ENCODE results near the gene GRIPAP1. TPM values are rescaled to one million over a fixed set of nuclear protein-coding genes. Genes with fewer than 3 reads are reported as not detected.

The GRIPAP1 gene
- total and polyA plus RNA-seq, 2 donors, result 19.5 to 37.0 TPM

DNA sequence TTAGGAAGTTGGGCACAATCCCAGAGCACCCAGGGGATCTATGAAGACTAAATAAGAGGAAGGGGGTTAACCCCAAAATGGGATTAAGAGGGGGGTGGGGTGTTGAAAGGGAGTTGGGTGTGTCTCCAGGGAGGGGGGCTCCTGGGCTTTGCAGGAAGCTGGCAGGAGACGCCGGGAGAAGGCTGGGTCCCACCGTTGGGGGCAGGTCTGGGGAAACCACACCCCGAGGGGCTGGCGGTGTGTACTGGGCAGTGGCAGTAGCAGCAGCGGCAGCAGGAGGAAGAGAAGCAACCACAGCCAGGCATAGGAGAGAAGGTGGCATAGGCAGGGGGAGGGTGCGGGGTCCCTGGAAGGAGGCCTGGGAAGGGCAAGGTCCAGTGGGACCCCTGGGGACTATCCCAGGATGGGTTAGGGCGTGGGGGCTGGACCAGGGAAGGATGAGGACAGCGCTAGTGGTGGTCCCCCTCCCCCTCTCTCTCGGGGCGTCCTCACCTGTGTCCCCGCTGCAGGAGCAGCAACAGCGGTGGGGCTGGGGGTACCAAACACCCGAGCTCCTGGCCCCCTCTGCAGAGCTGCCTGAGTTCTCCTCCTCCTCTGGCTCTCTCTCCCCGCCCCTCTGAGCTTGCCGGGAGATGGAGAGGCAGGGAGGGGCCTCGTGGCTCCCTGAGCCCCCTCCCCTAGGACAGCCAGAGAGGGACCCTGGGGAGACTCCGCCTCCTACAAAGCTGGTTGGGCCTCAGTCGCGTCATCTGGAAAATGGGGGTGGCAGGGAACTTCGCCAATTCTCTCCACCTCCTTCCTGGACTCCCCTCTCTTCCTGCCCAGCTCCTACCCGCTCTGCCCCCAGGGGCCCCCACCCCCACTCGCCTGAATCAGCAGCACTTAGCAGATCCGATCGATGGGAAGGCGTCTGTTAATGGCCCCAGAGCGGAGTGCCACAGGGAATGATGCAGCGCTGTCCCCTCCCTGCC lies 30.5 kb downstream of the GRIPAP1 start, which contains the start of gene KCND1:
Gene KCND1, minus strand, starts transcription at position 596 of the 971 bp plus-strand sequence. CDS start 1,573 bp downstream, outside the sequence.
- H3K36me3 ChIP-seq (ENCODE audit: control insufficient read depth in 2 of 2, insufficient read depth in 2 of 2, low read length in 1 of 2), result peaks cover 23 to 26% of the 10 kb centered on the region in 2 donors
- peak within 1 kb of the TSS; percentile 3 to 7 for H3K4me3 ChIP-seq (ENCODE audit: low read length in 2 of 2)
- H3K27me3 ChIP-seq (ENCODE audit: control insufficient read depth in 2 of 2, insufficient read depth in 1 of 2, low read length in 1 of 2), result peaks cover 0 to 12% of the 10 kb centered on the region in 2 donors
- 2% methylated on average over 28 of the region's 28 CpGs for WGBS
- H3K27ac ChIP-seq (ENCODE audit: low read depth in 1 of 2, low read length in 1 of 2), result no peak within 1 kb of the TSS
- no peak for DNase-seq (ENCODE audit: low read depth in 6 of 9, low spot score in 9 of 9)
- H3K4me1 ChIP-seq (ENCODE audit: control insufficient read depth in 2 of 2, insufficient read depth in 2 of 2, low read length in 2 of 2), result peaks cover 3 to 12% of the 10 kb centered on the region in 2 donors
- no peaks in the 10 kb centered on the region for H3K9me3 ChIP-seq (ENCODE audit: control insufficient read depth in 2 of 2, insufficient read depth in 1 of 2, low read length in 1 of 2)

DNA sequence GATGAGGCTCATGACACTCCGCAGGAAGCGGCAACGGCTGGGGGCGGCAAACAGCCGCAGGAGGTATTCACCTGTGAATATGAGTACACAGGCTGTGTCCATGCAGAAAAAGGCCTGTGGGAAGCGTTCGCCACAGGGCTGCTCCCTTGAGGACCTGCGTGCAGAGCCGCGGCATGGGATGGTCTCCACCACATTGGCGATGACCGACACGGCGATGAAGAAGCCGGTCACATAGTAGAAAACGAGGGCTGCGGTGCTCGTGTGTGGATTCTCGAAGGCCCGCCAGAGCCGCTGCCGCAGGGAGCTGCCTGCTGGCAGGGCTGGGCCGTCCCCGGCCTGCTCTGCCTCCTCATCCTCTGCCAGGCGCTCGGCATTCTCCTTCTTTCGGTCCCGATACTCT lies 32.6 kb downstream of the GRIPAP1 start:
- Histone ChIP-seq H3K4me3 (ENCODE audit: low read length in 2 of 2) (no peak overlapping the region), H3K27me3 (ENCODE audit: control insufficient read depth in 2 of 2, insufficient read depth in 1 of 2, low read length in 1 of 2) (peaks cover 0 to 12% of the 10 kb centered on the region in 2 donors), H3K4me1 (ENCODE audit: control insufficient read depth in 2 of 2, insufficient read depth in 2 of 2, low read length in 2 of 2) (peaks cover 3 to 12% of the 10 kb centered on the region in 2 donors), H3K9me3 (ENCODE audit: control insufficient read depth in 2 of 2, insufficient read depth in 1 of 2, low read length in 1 of 2) (no peaks in the 10 kb centered on the region), H3K27ac (ENCODE audit: low read depth in 1 of 2, low read length in 1 of 2) (no peak overlapping the region), H3K36me3 (ENCODE audit: control insufficient read depth in 2 of 2, insufficient read depth in 2 of 2, low read length in 1 of 2) (peaks cover 2 to 8% of the 10 kb centered on the region in 2 donors)
- no peak for DNase-seq (ENCODE audit: low read depth in 6 of 9, low spot score in 9 of 9)
- WGBS, result 98% methylated on average over 28 of the region's 28 CpGs

DNA sequence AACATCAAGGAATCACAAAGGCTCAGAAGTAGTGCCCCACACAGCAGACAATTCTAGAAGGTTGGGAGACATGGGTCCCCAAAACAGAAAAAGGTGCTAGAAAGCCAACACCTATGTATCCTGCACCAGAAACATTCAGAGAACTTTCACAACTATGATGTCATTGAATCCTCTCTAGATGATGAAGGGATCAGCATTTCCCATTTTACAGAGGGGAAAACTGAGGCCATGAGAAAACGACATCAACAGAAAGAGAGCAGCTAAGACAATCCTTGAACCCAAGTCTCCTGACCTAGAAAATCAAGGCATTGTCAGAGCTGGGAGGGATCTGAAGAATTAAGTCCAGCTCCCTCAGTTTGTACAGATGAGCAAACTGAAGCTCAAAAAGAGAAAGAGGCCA lies 33.7 kb downstream of the GRIPAP1 start:
- H3K4me3 ChIP-seq (ENCODE audit: low read length in 2 of 2), result no peak overlapping the region
- WGBS, result 97% methylated on average over 1 of the region's 1 CpG
- peaks cover 0 to 12% of the 10 kb centered on the region in 2 donors for H3K27me3 ChIP-seq (ENCODE audit: control insufficient read depth in 2 of 2, insufficient read depth in 1 of 2, low read length in 1 of 2)
- DNase-seq (ENCODE audit: low read depth in 6 of 9, low spot score in 9 of 9), result no peak
- H3K36me3 ChIP-seq (ENCODE audit: control insufficient read depth in 2 of 2, insufficient read depth in 2 of 2, low read length in 1 of 2), result no peaks in the 10 kb centered on the region
- no peak overlapping the region for H3K27ac ChIP-seq (ENCODE audit: low read depth in 1 of 2, low read length in 1 of 2)
- no peaks in the 10 kb centered on the region for H3K9me3 ChIP-seq (ENCODE audit: control insufficient read depth in 2 of 2, insufficient read depth in 1 of 2, low read length in 1 of 2)
- peaks cover 3 to 12% of the 10 kb centered on the region in 2 donors for H3K4me1 ChIP-seq (ENCODE audit: control insufficient read depth in 2 of 2, insufficient read depth in 2 of 2, low read length in 2 of 2)

DNA sequence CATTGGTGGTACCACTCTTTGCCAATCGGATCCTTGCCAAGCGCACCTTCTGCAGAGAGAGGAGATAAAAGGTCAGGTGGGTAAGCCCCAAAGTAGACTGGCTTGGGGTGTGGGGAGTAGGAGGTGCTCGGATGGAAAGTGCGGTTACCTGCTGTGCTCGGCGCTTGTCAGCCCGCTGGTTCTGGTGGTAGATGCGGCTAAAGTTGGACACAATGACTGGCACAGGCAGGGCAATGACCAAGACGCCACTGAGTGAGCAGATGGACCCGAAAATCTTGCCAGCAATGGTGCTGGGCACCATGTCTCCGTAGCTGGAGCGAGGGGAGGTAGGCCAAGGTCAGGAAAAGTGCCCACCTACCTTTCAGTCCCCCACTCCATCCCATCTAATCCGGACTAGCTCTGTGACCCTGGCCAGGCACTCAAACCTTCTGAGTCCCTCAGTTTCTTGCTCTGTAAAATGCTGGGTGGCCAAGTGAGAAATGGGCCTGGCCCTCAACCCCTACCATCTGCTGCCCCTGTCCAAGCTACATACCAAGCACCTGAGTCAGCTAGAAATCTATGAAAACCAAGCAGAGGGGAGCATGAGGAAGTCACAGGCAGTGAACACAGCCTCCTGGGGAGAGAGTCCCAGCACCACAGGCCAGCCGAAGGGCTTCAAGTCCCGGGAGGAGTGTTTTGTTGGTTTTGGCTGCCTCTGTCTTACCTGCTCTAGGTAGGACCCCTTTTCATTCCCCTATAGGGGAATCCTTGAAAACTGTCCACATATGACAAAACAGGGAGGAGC lies 35.1 kb downstream of the GRIPAP1 start:
- no peaks in the 10 kb centered on the region for H3K9me3 ChIP-seq (ENCODE audit: control insufficient read depth in 2 of 2, insufficient read depth in 1 of 2, low read length in 1 of 2)
- H3K27ac ChIP-seq (ENCODE audit: low read depth in 1 of 2, low read length in 1 of 2), result no peak overlapping the region
- DNase-seq (ENCODE audit: low read depth in 6 of 9, low spot score in 9 of 9), result no peak
- whole genome bisulfite sequencing, result 97% methylated on average over 15 of the region's 15 CpGs
- peaks cover 0 to 8% of the 10 kb centered on the region in 2 donors for H3K4me1 ChIP-seq (ENCODE audit: control insufficient read depth in 2 of 2, insufficient read depth in 2 of 2, low read length in 2 of 2)
- peaks cover 0 to 10% of the 10 kb centered on the region in 2 donors for H3K27me3 ChIP-seq (ENCODE audit: control insufficient read depth in 2 of 2, insufficient read depth in 1 of 2, low read length in 1 of 2)
- no peak overlapping the region for H3K4me3 ChIP-seq (ENCODE audit: low read length in 2 of 2)
- no peaks in the 10 kb centered on the region for H3K36me3 ChIP-seq (ENCODE audit: control insufficient read depth in 2 of 2, insufficient read depth in 2 of 2, low read length in 1 of 2)

DNA sequence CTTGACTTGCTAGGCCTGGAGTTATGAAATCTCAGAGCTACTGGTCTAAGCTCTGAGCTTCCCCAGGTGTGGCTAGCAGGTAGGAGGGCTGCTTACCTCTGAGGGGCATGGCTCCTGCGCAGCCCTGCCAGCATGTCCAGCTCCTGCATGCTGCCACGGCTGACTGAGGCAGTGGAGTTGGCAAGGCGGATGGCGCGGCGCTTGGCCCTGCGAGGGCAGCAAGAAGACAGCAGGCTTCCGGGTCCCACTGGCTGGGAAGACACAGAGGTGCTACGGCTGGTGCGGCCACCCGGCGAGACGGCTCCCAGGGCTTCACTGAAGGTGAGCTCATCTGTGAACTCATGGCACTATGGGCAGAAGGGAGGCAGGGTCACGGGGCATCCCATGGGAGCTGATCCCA lies 36.1 kb downstream of the GRIPAP1 start:
- Histone ChIP-seq H3K4me1 (ENCODE audit: control insufficient read depth in 2 of 2, insufficient read depth in 2 of 2, low read length in 2 of 2) (no peaks in the 10 kb centered on the region), H3K27ac (ENCODE audit: low read depth in 1 of 2, low read length in 1 of 2) (no peak overlapping the region), H3K4me3 (ENCODE audit: low read length in 2 of 2) (no peak overlapping the region), H3K27me3 (ENCODE audit: control insufficient read depth in 2 of 2, insufficient read depth in 1 of 2, low read length in 1 of 2) (no peaks in the 10 kb centered on the region), H3K36me3 (ENCODE audit: control insufficient read depth in 2 of 2, insufficient read depth in 2 of 2, low read length in 1 of 2) (no peaks in the 10 kb centered on the region), H3K9me3 (ENCODE audit: control insufficient read depth in 2 of 2, insufficient read depth in 1 of 2, low read length in 1 of 2) (no peaks in the 10 kb centered on the region)
- DNase-seq (ENCODE audit: low read depth in 6 of 9, low spot score in 9 of 9), result no peak
- WGBS, result 97% methylated on average over 14 of the region's 14 CpGs

DNA sequence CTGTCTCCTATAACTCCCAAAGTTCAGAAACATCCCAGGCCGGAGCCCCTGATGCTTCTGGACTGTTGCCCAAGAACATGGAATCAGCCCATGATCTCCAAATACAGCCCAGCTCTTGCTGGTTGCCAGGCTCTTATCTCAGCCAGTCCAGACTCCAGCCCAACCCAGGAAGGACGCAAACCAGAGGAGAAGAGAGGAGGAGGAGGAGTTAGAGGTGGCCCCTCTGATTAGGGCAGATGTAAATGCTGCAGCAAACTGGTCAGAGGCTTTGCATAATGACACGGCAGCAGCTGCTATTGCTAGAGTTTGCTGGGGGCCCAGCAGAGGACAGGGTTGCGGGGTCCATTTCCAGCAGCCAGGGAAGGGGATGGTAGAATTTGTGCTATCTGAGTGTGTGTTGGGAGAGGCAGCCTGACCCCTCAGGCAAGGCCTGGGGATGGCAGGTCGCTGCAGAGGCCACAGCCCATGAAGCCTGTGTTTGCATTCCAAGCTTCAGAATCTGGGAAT lies 40.4 kb downstream of the GRIPAP1 start:
- 74% methylated on average over 5 of the region's 5 CpGs for WGBS
- no peak overlapping the region for H3K27ac ChIP-seq (ENCODE audit: low read depth in 1 of 2, low read length in 1 of 2)
- H3K4me3 ChIP-seq (ENCODE audit: low read length in 2 of 2), result no peak overlapping the region
- no peaks in the 10 kb centered on the region for H3K27me3 ChIP-seq (ENCODE audit: control insufficient read depth in 2 of 2, insufficient read depth in 1 of 2, low read length in 1 of 2)
- peaks cover 0 to 2% of the 10 kb centered on the region in 2 donors for H3K4me1 ChIP-seq (ENCODE audit: control insufficient read depth in 2 of 2, insufficient read depth in 2 of 2, low read length in 2 of 2)
- DNase-seq (ENCODE audit: low read depth in 6 of 9, low spot score in 9 of 9), result no peak
- no peaks in the 10 kb centered on the region for H3K36me3 ChIP-seq (ENCODE audit: control insufficient read depth in 2 of 2, insufficient read depth in 2 of 2, low read length in 1 of 2)
- peaks cover 0 to 6% of the 10 kb centered on the region in 2 donors for H3K9me3 ChIP-seq (ENCODE audit: control insufficient read depth in 2 of 2, insufficient read depth in 1 of 2, low read length in 1 of 2)

DNA sequence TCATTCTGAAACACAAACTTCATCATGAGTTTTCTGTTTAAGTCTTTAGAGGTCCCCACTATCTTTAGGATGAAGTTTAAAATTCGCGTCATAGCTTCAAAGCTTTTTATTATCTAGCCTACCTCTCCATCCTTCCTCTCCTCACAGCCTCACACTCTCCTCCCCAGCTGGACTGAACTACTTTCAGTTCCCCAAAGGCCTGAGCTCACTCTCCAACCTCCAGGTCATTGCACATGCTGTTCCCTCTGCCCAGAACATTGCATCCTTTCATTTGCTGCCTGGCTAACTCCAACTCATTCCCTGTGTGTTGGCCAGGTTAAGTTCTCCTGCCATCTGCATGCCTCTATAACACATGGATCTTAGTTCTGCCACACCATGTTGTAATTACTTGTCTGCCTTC lies 41.8 kb downstream of the GRIPAP1 start:
- 91% methylated on average over 2 of the region's 2 CpGs for WGBS
- no peak for DNase-seq (ENCODE audit: low read depth in 6 of 9, low spot score in 9 of 9)
- Histone ChIP-seq H3K27ac (ENCODE audit: low read depth in 1 of 2, low read length in 1 of 2) (no peak overlapping the region), H3K9me3 (ENCODE audit: control insufficient read depth in 2 of 2, insufficient read depth in 1 of 2, low read length in 1 of 2) (peaks cover 0 to 7% of the 10 kb centered on the region in 2 donors), H3K4me3 (ENCODE audit: low read length in 2 of 2) (no peak overlapping the region), H3K4me1 (ENCODE audit: control insufficient read depth in 2 of 2, insufficient read depth in 2 of 2, low read length in 2 of 2) (peaks cover 0 to 13% of the 10 kb centered on the region in 2 donors), H3K27me3 (ENCODE audit: control insufficient read depth in 2 of 2, insufficient read depth in 1 of 2, low read length in 1 of 2) (no peaks in the 10 kb centered on the region), H3K36me3 (ENCODE audit: control insufficient read depth in 2 of 2, insufficient read depth in 2 of 2, low read length in 1 of 2) (peaks cover 1 to 8% of the 10 kb centered on the region in 2 donors)

DNA sequence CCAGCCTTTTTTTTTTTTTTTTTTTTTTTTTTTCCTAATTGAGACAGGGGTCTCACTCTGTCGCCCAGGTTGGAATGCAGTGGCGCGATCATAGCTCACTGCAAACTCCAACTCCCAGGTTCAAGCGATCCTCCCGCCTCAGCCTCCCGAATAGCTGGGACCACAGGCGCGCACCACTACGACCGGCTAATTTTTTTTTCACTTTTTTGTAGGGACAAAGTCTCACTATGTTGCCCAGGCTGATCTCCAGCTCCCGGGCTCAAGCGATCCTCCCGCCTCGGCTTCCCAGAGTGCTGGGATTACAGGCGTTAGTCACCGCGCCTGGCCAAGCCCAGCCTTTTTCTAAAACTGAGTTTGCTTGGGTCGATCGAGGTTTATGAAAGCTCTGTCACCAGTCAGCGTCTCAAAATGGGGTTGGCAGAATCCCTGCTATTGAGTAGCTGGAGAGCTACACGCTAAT lies 43.4 kb downstream of the GRIPAP1 start:
- peaks cover 0 to 7% of the 10 kb centered on the region in 2 donors for H3K9me3 ChIP-seq (ENCODE audit: control insufficient read depth in 2 of 2, insufficient read depth in 1 of 2, low read length in 1 of 2)
- under 1% methylated on average over 21 of the region's 21 CpGs for WGBS
- DNase-seq (ENCODE audit: low read depth in 6 of 9, low spot score in 9 of 9), result peak in 1 of 9 donors; percentile 51

More for the DNA sequence above, 43.4 kb downstream of the GRIPAP1 start:
- peaks cover 0 to 19% of the 10 kb centered on the region in 2 donors for H3K4me1 ChIP-seq (ENCODE audit: control insufficient read depth in 2 of 2, insufficient read depth in 2 of 2, low read length in 2 of 2)
- no peaks in the 10 kb centered on the region for H3K27me3 ChIP-seq (ENCODE audit: control insufficient read depth in 2 of 2, insufficient read depth in 1 of 2, low read length in 1 of 2)
- peaks cover 10 to 21% of the 10 kb centered on the region in 2 donors for H3K36me3 ChIP-seq (ENCODE audit: control insufficient read depth in 2 of 2, insufficient read depth in 2 of 2, low read length in 1 of 2)
- peak overlapping the region; percentile 95 to 99 for H3K27ac ChIP-seq (ENCODE audit: low read depth in 1 of 2, low read length in 1 of 2)
- H3K4me3 ChIP-seq (ENCODE audit: low read length in 2 of 2), result peak overlapping the region; percentile 52 to 67
